Ovary (tissue), 3 donors: ENCODE measurements around the gene BAHCC1.

Source experiments
- EP300 ChIP-seq: sonication (generic); formaldehyde crosslinking; IDR thresholded peaks from one replicate; pipeline ENCODE4 v1.6.1; 2017; ENCODE audit warnings: antibody characterized with exemption
- POLR2A ChIP-seq: fragments of 450-650 bp; IDR thresholded peaks from one replicate; pipeline ENCODE4 v1.6.1; 2017; ENCODE audit warnings: antibody characterized with exemption, mild to moderate bottlenecking, moderate library complexity
- TF ChIP-seq, protein P1 (sequence below), 3 donors: fragments of 450-650 bp in 2 of 3; fragments of 200-600 bp in 1 of 3; IDR thresholded peaks; one replicate each; pipeline versions ENCODE4 v1.5.1 to v1.8.0; 2016 to 2022; ENCODE audit warnings: antibody characterized with exemption in 3 of 3, mild to moderate bottlenecking in 1 of 3
- donor health status: DM: no; HTN: no; CAD: no.

DNA sequence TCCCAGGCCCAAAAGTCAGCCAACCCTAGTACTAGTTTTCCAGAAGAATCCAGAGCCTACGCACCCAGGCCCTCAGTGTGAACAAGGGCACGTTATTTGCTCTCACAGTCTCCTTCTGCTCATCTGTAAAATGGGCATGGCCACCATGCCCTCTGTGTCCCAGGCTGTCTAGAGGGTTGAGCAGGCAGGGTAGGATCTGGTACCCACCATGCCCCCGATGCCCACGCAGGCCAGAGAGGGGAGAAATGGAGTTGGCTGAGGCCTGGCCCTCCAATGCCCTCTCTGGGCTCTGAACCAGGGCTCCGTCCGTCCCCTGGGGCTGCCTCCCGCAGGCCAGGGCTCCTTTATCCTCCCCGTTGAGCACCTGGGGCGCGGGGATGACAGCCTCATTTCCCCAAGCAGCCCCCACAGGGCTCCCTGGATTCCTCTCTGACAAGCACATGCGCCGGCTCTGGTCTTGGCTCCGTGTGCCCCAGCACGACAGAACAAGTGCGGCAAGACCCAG lies 9.1 kb upstream of the BAHCC1 start:
- TF ChIP-seq, protein P1, sequence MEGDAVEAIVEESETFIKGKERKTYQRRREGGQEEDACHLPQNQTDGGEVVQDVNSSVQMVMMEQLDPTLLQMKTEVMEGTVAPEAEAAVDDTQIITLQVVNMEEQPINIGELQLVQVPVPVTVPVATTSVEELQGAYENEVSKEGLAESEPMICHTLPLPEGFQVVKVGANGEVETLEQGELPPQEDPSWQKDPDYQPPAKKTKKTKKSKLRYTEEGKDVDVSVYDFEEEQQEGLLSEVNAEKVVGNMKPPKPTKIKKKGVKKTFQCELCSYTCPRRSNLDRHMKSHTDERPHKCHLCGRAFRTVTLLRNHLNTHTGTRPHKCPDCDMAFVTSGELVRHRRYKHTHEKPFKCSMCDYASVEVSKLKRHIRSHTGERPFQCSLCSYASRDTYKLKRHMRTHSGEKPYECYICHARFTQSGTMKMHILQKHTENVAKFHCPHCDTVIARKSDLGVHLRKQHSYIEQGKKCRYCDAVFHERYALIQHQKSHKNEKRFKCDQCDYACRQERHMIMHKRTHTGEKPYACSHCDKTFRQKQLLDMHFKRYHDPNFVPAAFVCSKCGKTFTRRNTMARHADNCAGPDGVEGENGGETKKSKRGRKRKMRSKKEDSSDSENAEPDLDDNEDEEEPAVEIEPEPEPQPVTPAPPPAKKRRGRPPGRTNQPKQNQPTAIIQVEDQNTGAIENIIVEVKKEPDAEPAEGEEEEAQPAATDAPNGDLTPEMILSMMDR (IDR thresholded peaks at IDR 0.05), result no peak
- no peak for TF ChIP-seq POLR2A
- no peak for TF ChIP-seq EP300
